Activated B cell treated with CpG ODN at 0.5 μM for 24 hours (primary cell): ENCODE measurements around the gene DHX58. TPM values are rescaled to one million over a fixed set of nuclear protein-coding genes. Genes with fewer than 3 reads are reported as not detected.

Experiments
- ATAC-seq: fragments of 200-7000 bp; cut with Tn5 transposase; one replicate; pipeline ENCODE4 v1.10.0; 2021; ENCODE audit warnings: low read depth, mild to moderate bottlenecking, moderate library complexity
- CTCF ChIA-PET: fragments of 350-600 bp; sonication (Branson Sonifier 250); formaldehyde crosslinking; loops from one replicate; lab custom pipeline; 2021; ENCODE audit warnings: antibody characterized with exemption; lab: Charles Lee
- POLR2A ChIA-PET: fragments of 350-600 bp; sonication (Branson Sonifier 250); formaldehyde crosslinking; loops from one replicate; lab custom pipeline; 2021; ENCODE audit warnings: antibody characterized with exemption; lab: Charles Lee
- DNase-seq: peaks from one replicate; pipeline ENCODE4 v3.0.0; 2022
- H3K27ac Mint-ChIP-seq: one replicate; pipeline ENCODE4 v1.8.0; 2020; ENCODE audit warnings: mixed read lengths
- H3K27me3 Mint-ChIP-seq: one replicate; pipeline ENCODE4 v1.8.0; 2021; ENCODE audit warnings: mixed read lengths
- H3K36me3 Mint-ChIP-seq: one replicate; pipeline ENCODE4 v1.8.0; 2021; ENCODE audit warnings: low read depth, mixed read lengths
- H3K4me1 Mint-ChIP-seq: one replicate; pipeline ENCODE4 v1.8.0; 2021; ENCODE audit warnings: mixed read lengths
- H3K4me3 Mint-ChIP-seq: one replicate; pipeline ENCODE4 v1.8.0; 2020; ENCODE audit warnings: mild to moderate bottlenecking, mixed read lengths
- H3K9me3 Mint-ChIP-seq: one replicate; pipeline ENCODE4 v1.8.0; 2020; ENCODE audit warnings: mixed read lengths
- CTCF ChIP-seq: fragments of 200-600 bp; IDR thresholded peaks from one replicate; pipeline ENCODE4 v1.8.0; 2022; ENCODE audit warnings: antibody characterized with exemption, mild to moderate bottlenecking
- intact Hi-C: fragments of 100-400 bp; cut with micrococcal nuclease; formaldehyde crosslinking; loops from one replicate; pipeline ENCODE4 v1.15.1; 2024
- total RNA-seq: library from RNA; stranded (reverse); gene quantifications from 2 replicates; pipeline ENCODE4 v1.2.3, GENCODE V29; 2022

Gene DHX58
- total RNA-seq, 1 donor from 2014 or later: 22.4 TPM

- H3K27me3 Mint-ChIP-seq: peaks cover 11% of the 10 kb centered on the region
- ATAC-seq: peak; percentile 54
- intact Hi-C loops: no loop called here
- no peak overlapping the region for H3K27ac Mint-ChIP-seq
- H3K9me3 Mint-ChIP-seq: no peaks in the 10 kb centered on the region
- no peak for TF ChIP-seq CTCF
- POLR2A ChIA-PET: no interaction called here
- peaks cover 12% of the 10 kb centered on the region for H3K4me1 Mint-ChIP-seq
- peak overlapping the region; percentile 70 for H3K4me3 Mint-ChIP-seq
- CTCF ChIA-PET: interaction anchor here (1.0 kb wide), 1 partner anchor 108 kb away, joined by 3 read pairs; no protein-coding TSS in a partner anchor
- no peaks in the 10 kb centered on the region for H3K36me3 Mint-ChIP-seq
- no peak for DNase-seq
Measured at GRCh38 chr17:42072323-42073187, 40.0 kb downstream of the DHX58 start.

GRCh38 chr17:42071810-42072209 lies 40.7 kb downstream of the DHX58 start:
- no peak for TF ChIP-seq CTCF
- Mint-ChIP-seq H3K9me3 (no peaks in the 10 kb centered on the region), H3K27me3 (peaks cover 11% of the 10 kb centered on the region), H3K4me3 (peak overlapping the region; percentile 70), H3K36me3 (no peaks in the 10 kb centered on the region), H3K4me1 (peaks cover 16% of the 10 kb centered on the region), H3K27ac (no peak overlapping the region)
- no peak for ATAC-seq
- POLR2A ChIA-PET: no interaction called here
- CTCF ChIA-PET: interaction anchor here (1.0 to 1.2 kb wide), 2 partner anchors 29 to 107 kb away, joined by 3 read pairs; no protein-coding TSS in a partner anchor
- no peak for DNase-seq
- intact Hi-C loops: no loop called here

GRCh38 chr17:42068979-42069378 lies 43.5 kb downstream of the DHX58 start:
- Mint-ChIP-seq H3K4me3 (no peak overlapping the region), H3K36me3 (no peaks in the 10 kb centered on the region), H3K27me3 (peaks cover 11% of the 10 kb centered on the region), H3K9me3 (no peaks in the 10 kb centered on the region), H3K27ac (no peak overlapping the region), H3K4me1 (peaks cover 25% of the 10 kb centered on the region)
- ChIA-PET POLR2A (no interaction called here), CTCF (interaction anchor here (5.5 kb wide), 1 partner anchor 48 kb away, joined by 72 read pairs; the partner anchor contains the start of gene KAT2A)
- DNase-seq (no peak), ATAC-seq (no peak)
- TF ChIP-seq CTCF: no peak
- intact Hi-C loops: no loop called here

GRCh38 chr17:42067371-42068091 lies 45.0 kb downstream of the DHX58 start:
- ATAC-seq (peak; percentile 70), DNase-seq (peak; percentile 66)
- peaks cover 28% of the 10 kb centered on the region for H3K4me1 Mint-ChIP-seq
- ChIA-PET CTCF (interaction anchor here (0.8 to 5.5 kb wide), 10 partner anchors 10 to 114 kb away, joined by 3 to 72 read pairs (median 4); partner anchors contain the start of genes KAT2A and KCNH4), POLR2A (interaction anchor here (2.1 kb wide), 1 partner anchor 48 kb away, joined by 7 read pairs; no protein-coding TSS in a partner anchor)
- no peaks in the 10 kb centered on the region for H3K36me3 Mint-ChIP-seq
- no peak overlapping the region for H3K4me3 Mint-ChIP-seq
- H3K27me3 Mint-ChIP-seq: peaks cover 8% of the 10 kb centered on the region
- no peak for TF ChIP-seq CTCF
- no peaks in the 10 kb centered on the region for H3K9me3 Mint-ChIP-seq
- intact Hi-C loops: loop anchor here (1.0 to 2.0 kb wide), 4 partner anchors 39 to 114 kb away; partner anchors contain the start of gene KCNH4
- no peak overlapping the region for H3K27ac Mint-ChIP-seq
